Endothelial cell of umbilical vein (primary cell): ENCODE measurements around the gene CASP9. TPM values are rescaled to one million over a fixed set of nuclear protein-coding genes. Genes with fewer than 3 reads are reported as not detected.

ENCODE experiments used
- BruUV-seq: library from RNA; stranded (reverse); fragments of 400-500 nt; replicated peaks from 2 replicates; lab custom pipeline; 2021; lab: Mats Ljungman, UMichigan
- CTCF ChIA-PET: fragments of 300-600, 350-600 bp; sonication (Branson Sonifier 250); formaldehyde crosslinking; loops from one replicate; lab custom pipeline; 2021; ENCODE audit warnings: antibody characterized with exemption, inconsistent platforms; lab: Charles Lee
- POLR2A ChIA-PET: fragments of 300-600, 350-600 bp; sonication (Branson Sonifier 250); formaldehyde crosslinking; loops from one replicate; lab custom pipeline; 2021; ENCODE audit warnings: antibody characterized with exemption, inconsistent platforms; lab: Charles Lee
- DNase-seq: peaks from one replicate; pipeline ENCODE4 v3.0.0-alpha.2; 2011; ENCODE audit warnings: low read depth, low spot score
- FAIRE-seq: peaks from 2 replicates; lab custom pipeline; 2011; peaks lifted over from hg19 to GRCh38; lab: Jason Lieb, UNC
- H2AFZ ChIP-seq: 2 replicates; pipeline ENCODE4 v1.6.0; 2012; ENCODE audit warnings: low read depth, low read length, control low read depth, inconsistent platforms
- H3K27ac ChIP-seq: 2 replicates; pipeline ENCODE4 v1.5.1; 2011; ENCODE audit warnings: low read depth, mild to moderate bottlenecking, control low read depth, low read length, moderate library complexity; ENCODE audit not compliant: insufficient read depth
- H3K27me3 ChIP-seq, 2 experiments: 2 replicates each; pipeline versions ENCODE4 v1.6.0 to v1.6.1; 2011; ENCODE audit warnings: low read length in 2 of 2, mixed read lengths in 1 of 2; ENCODE audit not compliant: control insufficient read depth in 2 of 2, insufficient read depth in 2 of 2
- H3K36me3 ChIP-seq, 2 experiments: 2 replicates in 1 of 2; 3 replicates in 1 of 2; pipeline ENCODE4 v1.5.1; 2011; ENCODE audit warnings: low read length in 2 of 2, mild to moderate bottlenecking in 1 of 2, moderate library complexity in 1 of 2; ENCODE audit not compliant: control insufficient read depth in 2 of 2, insufficient read depth in 2 of 2; ENCODE audit errors: extremely low read depth in 1 of 2
- H3K4me1 ChIP-seq: 3 replicates; pipeline ENCODE4 v1.5.1; 2011; ENCODE audit warnings: mild to moderate bottlenecking, low read length; ENCODE audit not compliant: control insufficient read depth, insufficient read depth; ENCODE audit errors: extremely low read depth
- H3K4me2 ChIP-seq: 2 replicates; pipeline ENCODE4 v1.6.1; 2011; ENCODE audit warnings: low read length, control low read depth, mixed read lengths; ENCODE audit not compliant: insufficient read depth
- H3K4me3 ChIP-seq, 3 experiments: fragments of 200-600 bp in 1 of 3; sonication (generic), shearing (Covaris generic) in 1 of 3; replicated peaks in 1 of 3; 2 replicates each; pipeline ENCODE4 v1.5.1; 2011 to 2016; ENCODE audit warnings: control low read depth in 3 of 3, low read length in 3 of 3, mild to moderate bottlenecking in 2 of 3, inconsistent platforms in 1 of 3, low read depth in 1 of 3, moderate library complexity in 1 of 3; ENCODE audit not compliant: insufficient read depth in 1 of 3
- H3K79me2 ChIP-seq: 2 replicates; pipeline ENCODE4 v1.6.0; 2012; ENCODE audit warnings: low read length, inconsistent platforms; ENCODE audit not compliant: control insufficient read depth, insufficient read depth
- H3K9ac ChIP-seq: replicated peaks from 2 replicates; pipeline ENCODE3; 2011; ENCODE audit warnings: low read length, control low read depth; ENCODE audit not compliant: insufficient read depth; ENCODE audit errors: extremely low read depth
- H3K9me1 ChIP-seq: replicated peaks from 3 replicates; pipeline ENCODE4 v1.6.0; 2011; ENCODE audit warnings: mild to moderate bottlenecking, low read length; ENCODE audit not compliant: control insufficient read depth, insufficient read depth; ENCODE audit errors: extremely low read depth
- H3K9me3 ChIP-seq: replicated peaks from 2 replicates; pipeline ENCODE4 v1.5.1; 2012; ENCODE audit warnings: low read length, inconsistent platforms; ENCODE audit not compliant: control insufficient read depth, insufficient read depth
- H4K20me1 ChIP-seq: replicated peaks from 2 replicates; pipeline ENCODE3; 2011; ENCODE audit warnings: mild to moderate bottlenecking, low read length; ENCODE audit not compliant: control insufficient read depth, insufficient read depth; ENCODE audit errors: extremely low read depth
- CTCF ChIP-seq, 2 donors: IDR thresholded peaks; 1 replicate in 1 of 2; 2 replicates in 1 of 2; pipeline ENCODE4 v1.5.1; 2011; ENCODE audit warnings: low read length in 2 of 2, mild to moderate bottlenecking in 2 of 2, moderate library complexity in 2 of 2, control low read depth in 1 of 2, inconsistent platforms in 1 of 2, low read depth in 1 of 2; ENCODE audit not compliant: insufficient read depth in 1 of 2; ENCODE audit errors: extremely low read depth in 1 of 2
- EZH2 ChIP-seq: IDR thresholded peaks from 2 replicates; pipeline ENCODE4 v1.6.1; 2012; ENCODE audit warnings: borderline replicate concordance, low read depth, mild to moderate bottlenecking, moderate library complexity, low read length, inconsistent platforms; ENCODE audit not compliant: severe bottlenecking
- FOS ChIP-seq: IDR thresholded peaks from 2 replicates; pipeline ENCODE4 v1.6.1; 2011; ENCODE audit warnings: mild to moderate bottlenecking, low read length, moderate library complexity, borderline replicate concordance; ENCODE audit not compliant: insufficient read depth
- GATA2 ChIP-seq: IDR thresholded peaks from 2 replicates; pipeline ENCODE4 v1.7.0; 2011; ENCODE audit warnings: low read depth, mild to moderate bottlenecking, moderate library complexity, mixed read lengths, low read length; ENCODE audit not compliant: insufficient read length, insufficient read depth
- JUN ChIP-seq: IDR thresholded peaks from 2 replicates; pipeline ENCODE4 v1.6.1; 2011; ENCODE audit warnings: borderline replicate concordance, low read depth; ENCODE audit not compliant: insufficient read length, insufficient read depth
- MAX ChIP-seq: IDR thresholded peaks from 2 replicates; pipeline ENCODE4 v1.6.1; 2011; ENCODE audit not compliant: insufficient read depth, insufficient read length
- MYC ChIP-seq: IDR thresholded peaks from one replicate; pipeline ENCODE4 v1.6.1; 2011; ENCODE audit warnings: mild to moderate bottlenecking, low read depth, low read length
- POLR2A ChIP-seq: IDR thresholded peaks from 2 replicates; pipeline ENCODE4 v1.6.1; 2012; ENCODE audit warnings: low read depth, mild to moderate bottlenecking, control low read depth, low read length
- POLR2AphosphoS5 ChIP-seq: IDR thresholded peaks from 2 replicates; pipeline ENCODE4 v1.6.1; 2012; ENCODE audit warnings: low read depth, mild to moderate bottlenecking, control low read depth, low read length, moderate library complexity; ENCODE audit not compliant: insufficient read depth
- dilution Hi-C: fragments of 300-500 bp; cut with MboI; formaldehyde crosslinking; loops from one replicate; pipeline ENCODE4 v1.15.0; 2019; ENCODE audit warnings: low sequenced_read_pairs; ENCODE audit not compliant: extremely low pct_ligation_motif_present
- intact Hi-C: fragments of 100-400 bp; cut with micrococcal nuclease; formaldehyde crosslinking; loops from one replicate; pipeline ENCODE4 v1.10.0; 2022
- polyA plus RNA-seq, 4 experiments: library from polyadenylated mRNA; depleted of rRNA in 3 of 4; stranded (reverse) in 3 of 4; unstranded in 1 of 4; fragments of >200 nt; gene quantifications; 2 replicates each; pipeline versions ENCODE4 v1.2.1 to v1.2.3, GENCODE V29; 2011 to 2012; ENCODE audit warnings: missing spikeins in 1 of 4
- total RNA-seq: library from RNA; stranded (reverse); gene quantifications from 2 replicates; pipeline ENCODE4 v1.2.3, GENCODE V29; 2021

CASP9 gene
- total and polyA plus RNA-seq, 2 donors (not counting 3 experiments of a cell fraction or from before 2014, with no cell fraction given), result 10.5 to 14.1 TPM

GRCh38 chr1:15448877-15449462 is 75.0 kb downstream of the CASP9 start:
- CTCF ChIA-PET, result no interaction called here
- Histone ChIP-seq H3K9ac (no peak overlapping the region), H3K4me3 (no peak overlapping the region), H3K4me2 (no peak overlapping the region), H3K27me3 (no peaks in the 10 kb centered on the region), H3K36me3 (no peaks in the 10 kb centered on the region), H2AFZ (no peak overlapping the region), H3K27ac (no peak overlapping the region), H3K4me1 (no peaks in the 10 kb centered on the region), H3K9me3 (no peaks in the 10 kb centered on the region), H4K20me1 (no peaks in the 10 kb centered on the region), H3K9me1 (no peaks in the 10 kb centered on the region), H3K79me2 (no peaks in the 10 kb centered on the region)
- FAIRE-seq (no peak), DNase-seq (no peak)
- BruUV-seq, result no TSS peak
- dilution Hi-C loops (no loop called here), intact Hi-C loops (no loop called here)
- TF ChIP-seq POLR2AphosphoS5, result no peak
- POLR2A ChIA-PET, result no interaction called here

GRCh38 chr1:15446212-15446611 is 77.8 kb downstream of the CASP9 start:
- no peak overlapping the region for H2AFZ ChIP-seq
- intact Hi-C loops, result no loop called here
- no peak for FAIRE-seq
- H3K27me3 ChIP-seq, result peaks cover 0 to 2% of the 10 kb centered on the region in 2 experiments
- H3K4me2 ChIP-seq, result no peak overlapping the region
- H3K9ac ChIP-seq, result no peak overlapping the region
- no peaks in the 10 kb centered on the region for H3K79me2 ChIP-seq
- H3K9me3 ChIP-seq, result no peaks in the 10 kb centered on the region
- no peak overlapping the region for H3K4me3 ChIP-seq
- no peaks in the 10 kb centered on the region for H4K20me1 ChIP-seq
- H3K4me1 ChIP-seq, result no peaks in the 10 kb centered on the region
- no TSS peak for BruUV-seq
- no peaks in the 10 kb centered on the region for H3K9me1 ChIP-seq
- no peak for TF ChIP-seq POLR2A
- no peak for TF ChIP-seq GATA2
- no peak for TF ChIP-seq JUN
- TF ChIP-seq EZH2, result no peak
- TF ChIP-seq POLR2AphosphoS5, result no peak
- no peak for TF ChIP-seq MAX
- TF ChIP-seq MYC, result no peak
- TF ChIP-seq CTCF (IDR thresholded peaks at IDR 0.05; ENCODE audit: extremely low read depth in 1 of 2, insufficient read depth in 1 of 2, low read depth in 1 of 2, low read length in 2 of 2), result no peak
- TF ChIP-seq FOS, result no peak
- CTCF ChIA-PET, result no interaction called here
- dilution Hi-C loops, result no loop called here
- no peak overlapping the region for H3K27ac ChIP-seq
- H3K36me3 ChIP-seq, result no peaks in the 10 kb centered on the region
- DNase-seq, result no peak
- POLR2A ChIA-PET, result no interaction called here
